Stimulated activated CD4-positive, alpha-beta T cell treated with anti-CD3 and anti-CD28 coated beads, Interleukin-4, amount 100 ng/mL, for 4 hours (primary cell): ENCODE results near the gene HSPH1.

Experiments used
- DNase-seq, 2 experiments: peaks; one replicate each; pipeline ENCODE4 v3.0.0-alpha.2; 2020

The HSPH1 gene

GRCh38 chr13:31175847-31176532, 14.3 kb upstream of the HSPH1 start:
- no peak for DNase-seq

GRCh38 chr13:31174018-31174417, 12.3 kb upstream of the HSPH1 start:
- DNase-seq: no peak

- no peak for DNase-seq
These were observed 10.8 kb upstream of the HSPH1 start for GRCh38 chr13:31172535-31172934.

GRCh38 chr13:31172001-31172400, 10.3 kb upstream of the HSPH1 start:
- DNase-seq: no peak

- no peak for DNase-seq
These were observed 7.0 kb upstream of the HSPH1 start for GRCh38 chr13:31168736-31169135.

GRCh38 chr13:31168166-31168565, 6.5 kb upstream of the HSPH1 start:
- no peak for DNase-seq

GRCh38 chr13:31167490-31167889, 5.8 kb upstream of the HSPH1 start:
- no peak for DNase-seq

GRCh38 chr13:31166591-31166990, 4.9 kb upstream of the HSPH1 start:
- no peak for DNase-seq

GRCh38 chr13:31162151-31163008, 676 bp upstream of the HSPH1 start:
- DNase-seq: peak; percentile 83 to 96

GRCh38 chr13:31160857-31161556, 697 bp downstream of the HSPH1 start:
- DNase-seq: peak; percentile 63 to 71

GRCh38 chr13:31159306-31159705, 2.4 kb downstream of the HSPH1 start:
- no peak for DNase-seq

- no peak for DNase-seq
These were observed 6.8 kb downstream of the HSPH1 start for GRCh38 chr13:31154939-31155338.

GRCh38 chr13:31151837-31152236, 9.9 kb downstream of the HSPH1 start:
- DNase-seq: no peak

- no peak for DNase-seq
These were observed 11.3 kb downstream of the HSPH1 start for GRCh38 chr13:31150315-31150985.

GRCh38 chr13:31149604-31150003, 12.1 kb downstream of the HSPH1 start:
- no peak for DNase-seq

- no peak for DNase-seq
These were observed 16.3 kb downstream of the HSPH1 start for GRCh38 chr13:31145417-31145816.

GRCh38 chr13:31138515-31138914, 23.2 kb downstream of the HSPH1 start:
- no peak for DNase-seq

GRCh38 chr13:31136724-31137123, 25.0 kb downstream of the HSPH1 start:
- no peak for DNase-seq

GRCh38 chr13:31134039-31134711, 27.5 kb downstream of the HSPH1 start:
- no peak for DNase-seq

- no peak for DNase-seq
These were observed 28.1 kb downstream of the HSPH1 start for GRCh38 chr13:31133621-31134020.

- DNase-seq: no peak
These were observed 30.2 kb downstream of the HSPH1 start for GRCh38 chr13:31131470-31131961.

- DNase-seq: no peak
These were observed 32.3 kb downstream of the HSPH1 start for GRCh38 chr13:31129419-31129818.
